H1 (cell line): ENCODE measurements around the gene RHBDD1. TPM values are rescaled to one million over a fixed set of nuclear protein-coding genes. Genes with fewer than 3 reads are reported as not detected.

Source experiments
- CEBPB ChIP-seq: IDR thresholded peaks from 2 replicates; pipeline ENCODE4 v1.6.1; 2012; ENCODE audit warnings: low read depth, low read length
- E2F6 ChIP-seq: IDR thresholded peaks from 2 replicates; pipeline ENCODE4 v1.6.1; 2012; ENCODE audit warnings: inconsistent platforms
- JUND ChIP-seq: IDR thresholded peaks from 2 replicates; pipeline ENCODE4 v1.6.1; 2011; ENCODE audit warnings: mild to moderate bottlenecking, improper control_type of control experiment, low read length
- POLR2A ChIP-seq, 2 experiments: IDR thresholded peaks; 1 replicate in 1 of 2; 2 replicates in 1 of 2; pipeline ENCODE4 v1.6.1; 2011; ENCODE audit warnings: low read depth in 2 of 2, low read length in 2 of 2, mild to moderate bottlenecking in 2 of 2; ENCODE audit errors: control extremely low read depth in 1 of 2
- SP1 ChIP-seq: IDR thresholded peaks from 2 replicates; pipeline ENCODE4 v1.6.1; 2011; ENCODE audit warnings: low read depth, low read length
- polyA plus RNA-seq, 7 experiments: library from polyadenylated mRNA; depleted of rRNA in 3 of 7; stranded (reverse) in 5 of 7; unstranded in 2 of 7; fragments of >200 nt in 5 of 7; fragments of 200-250 nt in 2 of 7; gene quantifications; 1 replicate in 5 of 7; 2 replicates in 1 of 7; 4 replicates in 1 of 7; pipeline versions ENCODE4 v1.2.1 to v1.2.3, GENCODE V29; 2011 to 2013; ENCODE audit warnings: missing spikeins in 2 of 7, mixed read lengths in 2 of 7
- total RNA-seq: library from RNA; stranded (reverse); fragmentation: NEBNext Ultra II Directional; extraction: Animal tissue kit (Norgen Biotek cat#: 25700); gene quantifications from 2 replicates; pipeline ENCODE4 v1.2.1, GENCODE V29; 2021

The RHBDD1 gene
- total and polyA plus RNA-seq, 2 of the 8 experiments (the other 6 are each of a cell fraction or from before 2014, with no cell fraction given) = 10.5 to 23.1 TPM

- TF ChIP-seq E2F6 (peak; percentile 92), JUND (no peak), POLR2A (IDR thresholded peaks at IDR 0.05; ENCODE audit: control extremely low read depth in 1 of 2, low read depth in 2 of 2, low read length in 2 of 2) (peak in 1 of 2 experiments; percentile 37; a peak in 2 of 3 replicates), SP1 (no peak), CEBPB (no peak)
Measured at GRCh38 chr2:226798422-226799210, 37.2 kb upstream of the RHBDD1 start (continued).
